ENCODE measurements around the gene RIPK4.
"Not testable (repeated sequence)": the region's sequence is repeated elsewhere in the genome, so short reads cannot be mapped to it uniquely, and the experiment has no call there.

Gene RIPK4

GRCh38 chr21:41795726-41796125 is 28.9 kb upstream of the RIPK4 start:
- DNase-seq (ENCODE audit: low read depth in 3 of 3) = no peak

GRCh38 chr21:41794600-41794999 is 27.7 kb upstream of the RIPK4 start:
- DNase-seq (ENCODE audit: low read depth in 3 of 3) = no peak

- DNase-seq (ENCODE audit: low read depth in 3 of 3) = no peak
Measured at GRCh38 chr21:41792711-41793110, 25.9 kb upstream of the RIPK4 start.

- no peak for DNase-seq (ENCODE audit: low read depth in 3 of 3)
Measured at GRCh38 chr21:41786509-41786987, 19.7 kb upstream of the RIPK4 start.

DNA sequence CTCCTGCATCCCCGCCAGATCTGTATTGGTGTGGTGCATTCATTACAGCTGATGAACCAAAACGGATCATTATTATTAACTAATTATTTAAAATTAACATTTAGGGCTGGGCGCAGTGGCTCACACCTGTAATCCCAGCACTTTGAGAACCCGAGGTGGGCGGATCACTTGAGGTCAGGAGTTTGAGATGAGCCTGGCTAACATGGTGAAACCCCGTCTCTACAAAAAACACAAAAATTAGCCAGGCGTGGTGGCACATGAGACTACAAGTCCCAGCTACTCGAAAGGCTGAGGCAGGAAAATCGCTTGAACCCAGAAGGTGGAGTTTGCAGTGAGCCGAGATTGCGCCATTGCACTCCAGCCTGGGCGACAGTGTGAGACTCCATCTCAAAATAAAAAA is 18.4 kb upstream of the RIPK4 start:
- DNase-seq (ENCODE audit: low read depth in 3 of 3) = not testable (repeated sequence)

- no peak for DNase-seq (ENCODE audit: low read depth in 3 of 3)
Measured at GRCh38 chr21:41784456-41785102, 17.7 kb upstream of the RIPK4 start.

- no peak for DNase-seq (ENCODE audit: low read depth in 3 of 3)
Measured at GRCh38 chr21:41783476-41784180, 16.8 kb upstream of the RIPK4 start.

- no peak for DNase-seq (ENCODE audit: low read depth in 3 of 3)
Measured at GRCh38 chr21:41781050-41781410, 14.2 kb upstream of the RIPK4 start.

DNA sequence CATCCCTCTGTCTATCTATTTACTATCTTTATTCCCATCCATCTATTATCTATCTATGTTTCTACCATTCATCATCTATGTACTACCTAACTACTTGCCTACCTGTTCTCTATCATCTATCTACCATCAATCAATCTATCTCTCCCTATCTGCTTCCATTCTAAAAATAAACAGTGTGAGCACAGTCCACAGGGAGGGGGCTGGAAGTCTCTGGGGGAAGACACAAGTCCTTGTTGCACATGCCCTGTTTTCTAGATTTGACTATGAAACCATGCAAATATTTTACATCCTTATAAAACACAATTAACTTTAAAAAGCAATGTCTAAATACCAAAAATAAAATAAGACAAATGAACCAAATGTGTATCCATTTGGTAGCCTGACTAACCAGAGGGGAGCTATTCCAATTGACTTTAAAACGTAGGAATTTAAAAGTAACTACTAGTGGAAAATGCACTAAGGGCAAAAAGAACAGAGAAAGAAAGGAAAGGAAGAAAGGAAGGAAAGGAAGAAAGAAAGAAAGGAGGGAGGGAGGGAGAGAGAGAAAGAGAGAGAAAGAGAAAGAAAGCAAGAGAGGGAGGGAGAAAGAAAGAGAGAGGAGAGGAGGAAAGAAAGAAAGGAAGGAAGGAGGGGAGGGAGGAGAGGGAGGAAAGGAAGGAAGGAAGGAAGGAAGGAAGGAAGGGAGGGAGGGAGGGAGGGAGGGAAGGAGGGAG is 13.6 kb upstream of the RIPK4 start:
- DNase-seq (ENCODE audit: low read depth in 3 of 3) = no peak

- no peak for DNase-seq (ENCODE audit: low read depth in 3 of 3)
Measured at GRCh38 chr21:41779659-41780058, 12.8 kb upstream of the RIPK4 start.

- no peak for DNase-seq (ENCODE audit: low read depth in 3 of 3)
Measured at GRCh38 chr21:41778930-41779600, 12.2 kb upstream of the RIPK4 start.

DNA sequence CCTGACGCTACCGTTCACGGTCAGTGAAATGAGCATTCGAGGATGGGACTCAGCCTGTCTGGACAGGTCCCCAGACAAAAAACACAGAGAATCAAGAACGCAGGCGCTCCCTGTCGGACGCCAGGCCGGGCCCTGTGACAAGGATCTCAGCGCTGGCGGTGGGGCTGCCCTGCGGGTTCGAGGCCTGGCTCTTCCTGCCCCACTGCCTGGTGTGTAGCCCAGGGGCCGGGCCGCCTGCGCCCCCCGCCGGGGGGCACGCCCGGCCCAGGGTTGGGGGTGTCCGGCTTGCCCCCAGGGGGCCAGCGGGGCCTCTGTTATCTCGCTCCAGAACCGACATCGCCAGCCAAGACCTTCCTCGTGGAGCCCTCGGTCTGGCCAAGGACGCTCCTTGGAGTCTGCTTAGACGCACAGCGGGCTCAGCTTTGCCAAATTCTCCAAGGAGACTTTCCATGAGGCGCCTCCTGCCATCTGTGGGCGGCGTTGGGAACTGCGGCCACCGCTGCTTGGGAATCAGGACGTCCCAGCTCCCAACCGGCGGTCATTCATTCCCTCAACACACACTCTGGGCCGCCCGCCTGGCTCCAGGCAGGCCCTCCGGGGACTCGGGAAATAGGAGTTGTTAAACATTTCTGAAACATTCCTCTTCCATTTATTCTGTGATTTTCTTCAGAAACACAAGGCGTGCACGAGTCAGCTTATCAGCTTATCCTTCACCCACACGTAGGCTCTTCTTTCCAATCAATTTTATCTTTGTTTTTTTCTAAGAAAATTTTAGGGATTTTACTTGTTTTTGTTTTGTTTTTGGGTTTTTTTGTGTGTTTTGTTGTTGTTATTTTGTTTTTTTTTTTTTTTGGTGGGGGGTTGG is 11.3 kb upstream of the RIPK4 start:
- no peak for DNase-seq (ENCODE audit: low read depth in 3 of 3)

GRCh38 chr21:41776778-41777177 is 9.9 kb upstream of the RIPK4 start:
- DNase-seq (ENCODE audit: low read depth in 3 of 3) = no peak

DNA sequence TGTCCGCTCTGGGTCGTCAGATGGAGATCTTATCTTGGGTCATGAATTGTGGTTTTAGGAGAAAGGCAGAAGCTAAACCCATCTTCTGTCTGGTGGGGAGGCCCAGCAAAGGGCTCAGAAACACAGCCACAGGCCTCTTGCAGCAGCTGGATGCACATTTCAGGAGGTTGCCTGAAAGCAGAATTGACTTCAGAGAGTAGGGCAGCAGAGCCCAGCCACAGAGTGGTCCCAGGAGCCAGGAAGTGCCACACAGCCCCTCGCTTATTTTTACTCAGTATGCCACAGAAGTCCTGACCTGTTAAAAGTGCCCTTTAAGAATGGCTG is 8.3 kb upstream of the RIPK4 start:
- no peak for DNase-seq (ENCODE audit: low read depth in 3 of 3)

GRCh38 chr21:41774467-41775148 is 7.8 kb upstream of the RIPK4 start:
- DNase-seq (ENCODE audit: low read depth in 3 of 3) = no peak

DNA sequence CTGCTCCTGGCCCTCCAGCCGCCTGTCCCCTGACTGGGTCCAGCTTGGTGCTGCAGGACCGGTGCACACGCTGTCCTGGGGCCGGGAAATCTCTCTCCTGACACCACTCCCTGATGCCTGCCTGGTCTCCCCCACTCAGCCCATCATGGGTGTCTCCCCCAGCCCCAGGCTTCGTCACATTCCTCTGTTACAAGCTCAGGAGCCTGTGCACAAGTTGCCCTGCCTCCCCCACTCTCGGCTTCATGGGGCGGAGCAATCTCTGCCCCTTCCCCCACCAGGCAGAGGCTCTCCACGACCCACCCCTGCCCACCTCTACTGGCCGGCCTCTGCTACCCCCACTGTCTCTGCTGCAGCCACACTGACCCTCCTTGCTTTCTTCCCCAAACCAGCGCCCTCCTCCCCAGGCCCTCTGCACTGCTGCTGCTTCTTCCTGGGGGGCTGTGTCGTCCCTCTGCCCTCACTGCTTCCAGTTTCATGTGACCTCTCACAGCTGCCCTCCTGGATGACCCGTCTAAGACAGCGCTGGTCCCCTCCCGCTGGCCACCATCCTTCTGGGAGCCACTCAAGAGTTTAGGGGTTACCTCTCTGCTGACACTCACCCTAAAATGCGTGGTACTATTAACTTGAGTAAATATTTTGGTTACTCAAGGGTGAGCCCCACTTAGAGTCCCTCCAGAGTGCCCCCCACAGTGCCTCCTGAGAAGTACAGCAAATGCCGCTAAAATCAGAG is 5.7 kb upstream of the RIPK4 start:
- no peak for DNase-seq (ENCODE audit: low read depth in 3 of 3)

DNA sequence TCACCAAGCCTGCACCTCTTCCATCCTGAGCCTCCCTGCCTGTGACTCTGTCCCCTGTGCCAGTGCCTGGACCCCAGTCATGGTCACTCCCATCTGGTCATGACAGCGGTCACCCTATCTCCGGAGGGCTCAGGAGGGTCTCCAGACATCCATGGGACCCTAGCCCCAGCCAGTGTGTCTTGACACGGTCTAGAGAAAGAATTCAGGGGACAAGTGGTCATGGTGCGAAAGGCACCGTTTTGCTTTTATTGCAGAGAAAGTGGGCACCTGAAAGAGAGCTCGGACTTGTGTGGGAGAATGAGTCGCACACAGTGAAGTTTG is 4.7 kb upstream of the RIPK4 start:
- DNase-seq (ENCODE audit: low read depth in 3 of 3) = no peak

GRCh38 chr21:41770901-41771624 is 4.2 kb upstream of the RIPK4 start:
- no peak for DNase-seq (ENCODE audit: low read depth in 3 of 3)

DNA sequence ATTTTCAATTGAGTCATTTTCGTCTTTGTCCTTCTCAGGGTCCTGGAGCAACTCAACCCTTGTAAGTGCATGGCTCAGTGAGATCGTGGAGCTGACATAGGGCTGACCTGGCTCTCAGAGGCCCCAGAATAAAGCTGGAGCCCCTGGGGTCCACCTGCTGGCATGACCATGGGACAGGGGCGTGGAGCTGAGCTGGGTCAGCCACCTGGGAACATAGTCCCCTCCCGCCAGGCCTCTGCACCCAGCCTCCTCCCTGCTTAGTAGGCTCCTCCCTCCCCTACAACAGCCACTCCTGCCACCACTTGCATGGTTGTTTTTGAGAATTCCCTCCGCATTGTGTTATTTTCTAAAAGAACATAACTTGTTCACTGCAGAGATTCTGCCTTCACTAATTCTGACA is 3.1 kb upstream of the RIPK4 start:
- DNase-seq (ENCODE audit: low read depth in 3 of 3) = no peak

GRCh38 chr21:41769521-41769920 is 2.7 kb upstream of the RIPK4 start:
- no peak for DNase-seq (ENCODE audit: low read depth in 3 of 3)
